OCI-LY7 (cell line): ENCODE measurements around the gene ELAVL3. TPM values are rescaled to one million over a fixed set of nuclear protein-coding genes. Genes with fewer than 3 reads are reported as not detected.

Experiments
- BruUV-seq: library from RNA; stranded (reverse); fragments of 400-500 nt; replicated peaks from 2 replicates; lab custom pipeline; 2021; lab: Mats Ljungman, UMichigan
- CTCF ChIA-PET: fragments of 300-600 bp; sonication (Branson Sonifier 250); formaldehyde crosslinking; loops from one replicate; lab custom pipeline; 2022; ENCODE audit warnings: antibody characterized with exemption; ENCODE audit not compliant: unreplicated experiment; lab: Charles Lee
- POLR2A ChIA-PET: fragments of 300-600 bp; sonication (Branson Sonifier 250); formaldehyde crosslinking; loops from one replicate; lab custom pipeline; 2022; ENCODE audit warnings: antibody characterized with exemption; lab: Charles Lee
- DNase-seq: peaks from one replicate; pipeline ENCODE4 v3.0.0-alpha.2; 2015; ENCODE audit warnings: low spot score
- H2AFZ ChIP-seq: fragments of 200-600 bp; sonication (generic), shearing (Covaris generic); 2 replicates; pipeline ENCODE4 v1.6.1; 2014; ENCODE audit warnings: mild to moderate bottlenecking, antibody characterized with exemption, low read length, moderate library complexity
- H3K27ac ChIP-seq: fragments of 200-600 bp; sonication (generic); 2 replicates; pipeline ENCODE4 v1.5.1; 2014; ENCODE audit warnings: mixed run types, low read depth, mild to moderate bottlenecking, moderate library complexity, low read length, inconsistent platforms; ENCODE audit not compliant: poor library complexity, severe bottlenecking
- H3K36me3 ChIP-seq: fragments of 200-600 bp; sonication (generic); 2 replicates; pipeline ENCODE4 v1.6.1; 2014; ENCODE audit warnings: mild to moderate bottlenecking, antibody characterized with exemption, low read length, moderate library complexity, mixed read lengths; ENCODE audit not compliant: insufficient read depth
- H3K4me1 ChIP-seq: fragments of 200-600 bp; sonication (generic); 2 replicates; pipeline ENCODE4 v1.5.1; 2014; ENCODE audit warnings: mild to moderate bottlenecking, low read length; ENCODE audit not compliant: insufficient read depth, poor library complexity, severe bottlenecking
- H3K4me2 ChIP-seq: fragments of 200-600 bp; sonication (generic); 2 replicates; pipeline ENCODE4 v1.6.1; 2014; ENCODE audit warnings: mild to moderate bottlenecking, low read length
- H3K4me3 ChIP-seq: fragments of 200-600 bp; sonication (generic); 2 replicates; pipeline ENCODE4 v1.5.1; 2014; ENCODE audit warnings: mild to moderate bottlenecking, low read depth, low read length; ENCODE audit not compliant: poor library complexity, severe bottlenecking
- H3K79me2 ChIP-seq: fragments of 200-600 bp; sonication (generic); 2 replicates; pipeline ENCODE4 v1.6.1; 2016; ENCODE audit warnings: low read depth, mild to moderate bottlenecking, low read length, moderate library complexity, mixed read lengths; ENCODE audit not compliant: insufficient read depth
- H3K9me2 ChIP-seq: fragments of 200-600 bp; sonication (generic); 2 replicates; pipeline ENCODE4 v1.6.1; 2016; ENCODE audit warnings: mild to moderate bottlenecking, low read length, mixed read lengths; ENCODE audit not compliant: insufficient read depth
- H3K9me3 ChIP-seq: fragments of 200-600 bp; sonication (generic); 2 replicates; pipeline ENCODE4 v1.6.1; 2014; ENCODE audit warnings: mild to moderate bottlenecking, mixed run types, low read length, mixed read lengths
- H4K20me1 ChIP-seq: fragments of 200-600 bp; sonication (generic); 2 replicates; pipeline ENCODE4 v1.6.1; 2014; ENCODE audit warnings: mild to moderate bottlenecking, antibody characterized with exemption, low read length, moderate library complexity, mixed read lengths; ENCODE audit not compliant: insufficient read depth
- EZH2phosphoT487 ChIP-seq: fragments of 200-600 bp; sonication (generic); IDR thresholded peaks from 2 replicates; pipeline ENCODE4 v1.6.1; 2018; ENCODE audit warnings: low read depth, borderline replicate concordance, mild to moderate bottlenecking, mixed run types, antibody characterized with exemption, low read length, moderate library complexity, mixed read lengths
- intact Hi-C: fragments of 100-400 bp; cut with micrococcal nuclease; formaldehyde crosslinking; loops from one replicate; pipeline ENCODE4 v1.10.0; 2022; ENCODE audit not compliant: unreplicated experiment
- total RNA-seq, 2 experiments: library from RNA; depleted of rRNA in 1 of 2; stranded (reverse); fragments of >200 nt in 1 of 2; shearing (Covaris generic) in 1 of 2; gene quantifications; 2 replicates each; pipeline ENCODE4 v1.2.3, GENCODE V29; 2014 to 2022
- TF ChIP-seq, protein P1 (sequence below): fragments of 200-600 bp; sonication (generic); conservative IDR thresholded peaks from 2 replicates; pipeline ENCODE4 v1.5.1; 2014; ENCODE audit warnings: mild to moderate bottlenecking, antibody characterized with exemption, low read length, moderate library complexity, mixed read lengths

ELAVL3 gene
- total RNA-seq, 2 experiments from 2014 or later: 0.30 to 0.95 TPM

DNA sequence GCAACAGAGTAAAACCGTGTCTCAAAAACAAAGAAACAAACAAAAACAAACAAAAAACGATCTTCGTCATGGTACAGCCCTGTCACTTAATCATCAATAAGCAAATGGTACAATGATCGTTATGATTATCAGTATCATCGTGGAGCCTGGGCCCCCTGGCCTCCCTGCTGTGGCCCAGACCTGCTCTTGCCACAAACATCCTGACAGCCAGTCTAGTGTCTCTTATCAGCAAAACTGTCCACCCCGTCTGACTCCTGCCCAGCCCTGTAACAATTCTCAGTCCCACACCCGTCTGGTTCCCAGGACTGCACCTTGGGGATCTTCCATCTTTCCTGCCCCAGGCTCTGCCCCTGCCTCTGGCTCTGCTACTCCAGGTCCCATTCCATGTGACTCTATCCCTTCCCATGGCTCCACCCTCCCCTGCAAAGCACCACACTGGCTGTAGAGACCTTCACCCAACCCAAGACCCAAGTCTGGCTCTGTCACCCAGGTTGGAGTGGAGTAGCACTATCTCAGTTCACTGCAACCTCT lies 19.1 kb upstream of the ELAVL3 start:
- intact Hi-C loops: no loop called here
- no TSS peak for BruUV-seq
- H3K27ac ChIP-seq: no peak overlapping the region
- H3K4me3 ChIP-seq: no peak overlapping the region
- H3K36me3 ChIP-seq: peaks cover 22% of the 10 kb centered on the region
- no peak for DNase-seq
- TF ChIP-seq EZH2phosphoT487: no peak
- TF ChIP-seq, protein P1, sequence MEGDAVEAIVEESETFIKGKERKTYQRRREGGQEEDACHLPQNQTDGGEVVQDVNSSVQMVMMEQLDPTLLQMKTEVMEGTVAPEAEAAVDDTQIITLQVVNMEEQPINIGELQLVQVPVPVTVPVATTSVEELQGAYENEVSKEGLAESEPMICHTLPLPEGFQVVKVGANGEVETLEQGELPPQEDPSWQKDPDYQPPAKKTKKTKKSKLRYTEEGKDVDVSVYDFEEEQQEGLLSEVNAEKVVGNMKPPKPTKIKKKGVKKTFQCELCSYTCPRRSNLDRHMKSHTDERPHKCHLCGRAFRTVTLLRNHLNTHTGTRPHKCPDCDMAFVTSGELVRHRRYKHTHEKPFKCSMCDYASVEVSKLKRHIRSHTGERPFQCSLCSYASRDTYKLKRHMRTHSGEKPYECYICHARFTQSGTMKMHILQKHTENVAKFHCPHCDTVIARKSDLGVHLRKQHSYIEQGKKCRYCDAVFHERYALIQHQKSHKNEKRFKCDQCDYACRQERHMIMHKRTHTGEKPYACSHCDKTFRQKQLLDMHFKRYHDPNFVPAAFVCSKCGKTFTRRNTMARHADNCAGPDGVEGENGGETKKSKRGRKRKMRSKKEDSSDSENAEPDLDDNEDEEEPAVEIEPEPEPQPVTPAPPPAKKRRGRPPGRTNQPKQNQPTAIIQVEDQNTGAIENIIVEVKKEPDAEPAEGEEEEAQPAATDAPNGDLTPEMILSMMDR: no peak
- H2AFZ ChIP-seq: no peak overlapping the region
- ChIA-PET CTCF (no interaction called here), POLR2A (no interaction called here)
- no peaks in the 10 kb centered on the region for H4K20me1 ChIP-seq
- H3K4me2 ChIP-seq: no peak overlapping the region
- no peaks in the 10 kb centered on the region for H3K9me3 ChIP-seq
- peaks cover 6% of the 10 kb centered on the region; the same call in 1 of the 2 replicates for H3K79me2 ChIP-seq
- H3K4me1 ChIP-seq: peaks cover 7% of the 10 kb centered on the region
- no peaks in the 10 kb centered on the region for H3K9me2 ChIP-seq

DNA sequence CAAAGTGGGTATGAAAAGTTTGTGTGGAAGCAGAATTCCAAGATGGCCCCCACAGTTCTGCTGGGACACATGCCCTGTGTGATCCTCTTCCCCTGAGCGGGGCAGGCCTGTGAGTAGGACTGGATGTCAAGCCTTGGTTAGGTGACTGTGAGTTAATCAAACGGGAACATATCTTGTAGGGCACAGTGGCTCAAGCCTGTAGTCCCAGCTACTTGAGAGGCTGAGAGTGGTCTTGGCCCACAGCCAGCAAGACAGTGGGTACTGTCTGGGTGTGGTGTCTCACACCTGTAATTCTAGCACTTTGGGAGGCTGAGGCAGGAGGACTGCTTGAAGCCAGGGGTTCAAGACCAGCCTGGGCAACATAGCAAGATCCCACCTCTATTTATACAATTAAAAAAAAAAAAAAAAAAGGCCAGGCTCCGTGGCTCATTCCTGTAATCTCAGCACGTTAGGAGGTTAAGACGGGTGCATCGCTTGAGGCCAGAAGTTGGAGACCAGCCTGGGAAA lies 18.4 kb upstream of the ELAVL3 start:
- intact Hi-C loops: no loop called here
- H3K9me3 ChIP-seq: no peaks in the 10 kb centered on the region
- ChIA-PET POLR2A (no interaction called here), CTCF (no interaction called here)
- no peak overlapping the region for H3K27ac ChIP-seq
- no peaks in the 10 kb centered on the region for H4K20me1 ChIP-seq
- TF ChIP-seq, protein P1: no peak
- no peak for TF ChIP-seq EZH2phosphoT487
- peaks cover under 1% of the 10 kb centered on the region for H3K4me1 ChIP-seq
- H3K4me2 ChIP-seq: no peak overlapping the region
- no TSS peak for BruUV-seq
- peaks cover 27% of the 10 kb centered on the region for H3K36me3 ChIP-seq
- H2AFZ ChIP-seq: no peak overlapping the region
- H3K79me2 ChIP-seq: peaks cover under 1% of the 10 kb centered on the region; the same call in 1 of the 2 replicates
- DNase-seq: no peak
- no peak overlapping the region for H3K4me3 ChIP-seq
- H3K9me2 ChIP-seq: no peaks in the 10 kb centered on the region

DNA sequence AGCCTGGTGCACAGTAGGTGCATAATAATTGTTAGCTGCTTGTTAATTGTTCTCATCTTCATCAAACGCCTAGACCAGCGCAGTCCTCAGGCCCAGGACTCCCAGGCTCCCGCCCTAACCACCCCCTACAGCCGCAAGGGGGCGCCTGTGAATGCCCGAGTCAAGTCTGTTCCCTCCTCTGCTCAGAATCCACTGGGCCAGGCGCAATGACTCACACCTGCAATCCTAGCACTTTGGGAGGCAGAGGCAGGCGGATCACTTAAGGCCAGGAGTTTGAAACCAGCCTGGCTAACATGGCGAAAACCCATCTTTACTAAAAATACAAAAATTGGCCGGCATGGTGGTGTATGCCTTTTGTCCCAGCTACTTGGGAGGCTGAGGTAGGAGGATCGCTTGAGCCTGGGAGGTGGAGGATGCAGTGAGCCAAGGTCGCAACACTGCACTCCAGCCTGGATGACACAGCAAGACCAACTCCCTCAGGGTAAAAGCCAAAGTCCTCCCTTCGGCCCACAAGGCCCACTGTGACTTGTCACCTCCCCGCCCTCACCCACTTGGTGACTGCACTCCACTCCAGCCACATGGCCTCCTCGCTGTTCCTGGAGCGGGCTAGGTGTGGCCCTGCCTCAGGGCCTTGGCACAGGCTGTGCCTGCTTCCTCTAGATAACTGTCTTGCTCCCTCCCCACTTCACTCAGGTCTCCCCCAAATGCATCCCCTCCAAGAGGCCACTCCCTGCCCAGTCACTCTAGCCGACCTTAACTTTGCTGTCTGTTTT lies 15.7 kb upstream of the ELAVL3 start:
- intact Hi-C loops: loop anchor here (1.0 kb wide), 1 partner anchor 91 kb away; no protein-coding TSS in a partner anchor
- Histone ChIP-seq H3K4me2 (no peak overlapping the region), H3K9me3 (no peaks in the 10 kb centered on the region), H3K4me1 (no peaks in the 10 kb centered on the region), H3K36me3 (peaks cover 37% of the 10 kb centered on the region), H3K27ac (no peak overlapping the region), H3K4me3 (no peak overlapping the region), H3K79me2 (no peaks in the 10 kb centered on the region), H2AFZ (no peak overlapping the region), H3K9me2 (no peaks in the 10 kb centered on the region), H4K20me1 (no peaks in the 10 kb centered on the region)
- ChIA-PET CTCF (no interaction called here), POLR2A (no interaction called here)
- peak; percentile 77 for DNase-seq
- BruUV-seq: no TSS peak
- TF ChIP-seq, protein P1: peak; percentile 95
- no peak for TF ChIP-seq EZH2phosphoT487
